Adrenal gland (tissue), 5 donors: ENCODE results near the gene ZNF554.

ENCODE experiments used
- CTCF ChIP-seq, 6 experiments: fragments of 450-650 bp in 4 of 6; fragments of 200-600 bp in 2 of 6; sonication (generic) in 1 of 6; IDR thresholded peaks; 1 replicate in 5 of 6; 2 replicates in 1 of 6; pipeline versions ENCODE4 v1.5.1 to v1.8.0; 2016 to 2021; ENCODE audit warnings: antibody characterized with exemption in 6 of 6, mild to moderate bottlenecking in 2 of 6, moderate library complexity in 1 of 6
- POLR2A ChIP-seq, 2 donors: fragments of 450-650 bp; IDR thresholded peaks; one replicate each; pipeline ENCODE4 v1.6.1; 2017; ENCODE audit warnings: antibody characterized with exemption in 2 of 2, mild to moderate bottlenecking in 2 of 2, moderate library complexity in 1 of 2
- donor health status: DM: no; HTN: no; CAD: no.

- TF ChIP-seq CTCF (IDR thresholded peaks at IDR 0.05) (no peak), POLR2A (IDR thresholded peaks at IDR 0.05) (no peak)
Observed at GRCh38 chr19:2885736-2886135, 66.1 kb downstream of the ZNF554 start.
